ENCODE data around the gene OPA1.

OPA1 gene

DNA sequence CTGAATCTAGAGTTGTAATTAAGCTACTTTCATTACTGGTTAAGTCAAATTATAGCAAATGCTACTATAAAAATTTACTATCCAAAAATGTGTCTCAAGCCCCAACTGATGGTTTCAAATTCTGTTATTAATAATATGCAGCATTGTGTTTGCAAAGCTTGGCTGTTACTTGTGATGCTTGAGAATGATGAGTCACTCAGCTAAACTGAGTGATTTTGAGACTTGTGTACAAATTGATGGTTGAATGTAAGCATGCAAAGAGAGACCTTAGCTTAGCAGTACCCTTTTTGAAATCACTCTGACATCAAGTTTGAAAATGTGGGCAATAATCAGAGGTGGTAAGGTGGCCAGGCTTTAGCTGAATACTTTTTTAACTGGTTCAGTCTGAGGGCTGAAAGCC lies 27.6 kb downstream of the OPA1 start:
- TF ChIP-seq, protein P1, sequence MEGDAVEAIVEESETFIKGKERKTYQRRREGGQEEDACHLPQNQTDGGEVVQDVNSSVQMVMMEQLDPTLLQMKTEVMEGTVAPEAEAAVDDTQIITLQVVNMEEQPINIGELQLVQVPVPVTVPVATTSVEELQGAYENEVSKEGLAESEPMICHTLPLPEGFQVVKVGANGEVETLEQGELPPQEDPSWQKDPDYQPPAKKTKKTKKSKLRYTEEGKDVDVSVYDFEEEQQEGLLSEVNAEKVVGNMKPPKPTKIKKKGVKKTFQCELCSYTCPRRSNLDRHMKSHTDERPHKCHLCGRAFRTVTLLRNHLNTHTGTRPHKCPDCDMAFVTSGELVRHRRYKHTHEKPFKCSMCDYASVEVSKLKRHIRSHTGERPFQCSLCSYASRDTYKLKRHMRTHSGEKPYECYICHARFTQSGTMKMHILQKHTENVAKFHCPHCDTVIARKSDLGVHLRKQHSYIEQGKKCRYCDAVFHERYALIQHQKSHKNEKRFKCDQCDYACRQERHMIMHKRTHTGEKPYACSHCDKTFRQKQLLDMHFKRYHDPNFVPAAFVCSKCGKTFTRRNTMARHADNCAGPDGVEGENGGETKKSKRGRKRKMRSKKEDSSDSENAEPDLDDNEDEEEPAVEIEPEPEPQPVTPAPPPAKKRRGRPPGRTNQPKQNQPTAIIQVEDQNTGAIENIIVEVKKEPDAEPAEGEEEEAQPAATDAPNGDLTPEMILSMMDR (IDR thresholded peaks at IDR 0.05), result no peak
- H3K27ac ChIP-seq, result no peak overlapping the region
- no peak overlapping the region for H3K9ac ChIP-seq
- H3K4me1 ChIP-seq, result no peaks in the 10 kb centered on the region
- H3K4me2 ChIP-seq (ENCODE audit: low read length), result peak overlapping the region; percentile 42
- no peaks in the 10 kb centered on the region for H3K27me3 ChIP-seq (ENCODE audit: control insufficient read depth, insufficient read depth, low read length)
- H2AFZ ChIP-seq, result no peak overlapping the region
- H3K9me3 ChIP-seq (ENCODE audit: control insufficient read depth, low read length), result no peaks in the 10 kb centered on the region
- H3K36me3 ChIP-seq (ENCODE audit: control insufficient read depth, insufficient read depth, low read length), result no peaks in the 10 kb centered on the region
- no peak overlapping the region for H3K4me3 ChIP-seq (ENCODE audit: low read depth, low read length)
- H3K79me2 ChIP-seq, result no peaks in the 10 kb centered on the region

GRCh38 chr3:193621127-193621526 lies 28.1 kb downstream of the OPA1 start:
- Histone ChIP-seq H3K4me1 (no peaks in the 10 kb centered on the region), H3K36me3 (ENCODE audit: control insufficient read depth, insufficient read depth, low read length) (no peaks in the 10 kb centered on the region), H3K27ac (no peak overlapping the region), H3K9me3 (ENCODE audit: control insufficient read depth, low read length) (no peaks in the 10 kb centered on the region), H3K27me3 (ENCODE audit: control insufficient read depth, insufficient read depth, low read length) (no peaks in the 10 kb centered on the region), H3K4me3 (ENCODE audit: low read depth, low read length) (no peak overlapping the region), H3K79me2 (no peaks in the 10 kb centered on the region), H3K4me2 (ENCODE audit: low read length) (peak overlapping the region; percentile 42), H3K9ac (no peak overlapping the region), H2AFZ (no peak overlapping the region)
- TF ChIP-seq, protein P1 (IDR thresholded peaks at IDR 0.05), result no peak

DNA sequence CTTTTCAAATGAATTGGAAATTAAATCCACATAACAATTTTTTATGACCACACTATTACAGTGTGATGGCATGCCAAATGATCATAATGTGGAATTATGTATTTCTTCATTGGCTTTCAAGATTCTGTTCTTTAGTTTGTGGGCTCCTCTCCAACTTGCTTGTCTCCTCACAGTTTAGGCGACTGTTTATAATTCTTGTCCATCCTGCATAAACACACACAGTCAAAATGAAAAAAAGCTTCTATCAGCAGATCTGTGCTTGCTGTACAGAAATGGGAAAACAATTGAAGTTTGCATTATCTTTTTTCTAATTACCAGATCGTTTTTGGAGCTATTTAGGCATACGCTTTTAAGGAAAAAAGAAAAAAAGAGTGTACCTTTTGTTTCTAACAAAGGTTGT lies 37.0 kb downstream of the OPA1 start:
- no peaks in the 10 kb centered on the region for H3K27me3 ChIP-seq (ENCODE audit: control insufficient read depth, insufficient read depth, low read length)
- no peak overlapping the region for H2AFZ ChIP-seq
- H3K79me2 ChIP-seq, result no peaks in the 10 kb centered on the region
- peak overlapping the region; percentile 56 for H3K4me2 ChIP-seq (ENCODE audit: low read length)
- H3K36me3 ChIP-seq (ENCODE audit: control insufficient read depth, insufficient read depth, low read length), result no peaks in the 10 kb centered on the region
- no peak overlapping the region for H3K9ac ChIP-seq
- TF ChIP-seq, protein P1 (IDR thresholded peaks at IDR 0.05), result no peak
- peaks cover 5% of the 10 kb centered on the region for H3K4me1 ChIP-seq
- H3K4me3 ChIP-seq (ENCODE audit: low read depth, low read length), result no peak overlapping the region
- H3K27ac ChIP-seq, result no peak overlapping the region
- no peaks in the 10 kb centered on the region for H3K9me3 ChIP-seq (ENCODE audit: control insufficient read depth, low read length)

- H3K27me3 ChIP-seq (ENCODE audit: control insufficient read depth, insufficient read depth, low read length), result no peaks in the 10 kb centered on the region
- H3K4me3 ChIP-seq (ENCODE audit: low read depth, low read length), result no peak overlapping the region
- no peak overlapping the region for H3K9ac ChIP-seq
- no peak overlapping the region for H3K27ac ChIP-seq
- no peaks in the 10 kb centered on the region for H3K9me3 ChIP-seq (ENCODE audit: control insufficient read depth, low read length)
- TF ChIP-seq, protein P1 (IDR thresholded peaks at IDR 0.05), result no peak
- H3K4me2 ChIP-seq (ENCODE audit: low read length), result no peak overlapping the region
- no peak overlapping the region for H2AFZ ChIP-seq
- H3K79me2 ChIP-seq, result no peaks in the 10 kb centered on the region
- no peaks in the 10 kb centered on the region for H3K36me3 ChIP-seq (ENCODE audit: control insufficient read depth, insufficient read depth, low read length)
- H3K4me1 ChIP-seq, result no peaks in the 10 kb centered on the region
Measured at GRCh38 chr3:193637831-193638230, 44.8 kb downstream of the OPA1 start.

- TF ChIP-seq, protein P1 (IDR thresholded peaks at IDR 0.05), result no peak
- Histone ChIP-seq H3K4me3 (ENCODE audit: low read depth, low read length) (no peak overlapping the region), H3K27me3 (ENCODE audit: control insufficient read depth, insufficient read depth, low read length) (no peaks in the 10 kb centered on the region), H3K79me2 (no peaks in the 10 kb centered on the region), H3K27ac (no peak overlapping the region), H3K9ac (no peak overlapping the region), H3K4me2 (ENCODE audit: low read length) (no peak overlapping the region), H3K9me3 (ENCODE audit: control insufficient read depth, low read length) (no peaks in the 10 kb centered on the region), H2AFZ (no peak overlapping the region), H3K4me1 (no peaks in the 10 kb centered on the region), H3K36me3 (ENCODE audit: control insufficient read depth, insufficient read depth, low read length) (no peaks in the 10 kb centered on the region)
Measured at GRCh38 chr3:193638833-193639232, 45.8 kb downstream of the OPA1 start.
